OCI-LY3 (cell line): ENCODE results near the gene BRPF1.

Experiments
- CTCF ChIP-seq: fragments of 200-600, 300-600 bp; sonication (generic); IDR thresholded peaks from 2 replicates; pipeline ENCODE4 v1.5.1; 2014; ENCODE audit warnings: antibody characterized with exemption, low read length, low read depth
- EZH2phosphoT487 ChIP-seq: fragments of 200-600 bp; shearing (Covaris generic); IDR thresholded peaks from 2 replicates; pipeline ENCODE4 v1.6.1; 2018; ENCODE audit warnings: antibody characterized with exemption, mixed run types, low read depth

GRCh38 chr3:9748031-9748430 lies 16.5 kb downstream of the BRPF1 start:
- TF ChIP-seq CTCF, result no peak
- TF ChIP-seq EZH2phosphoT487, result no peak
